GM12878 (cell line): ENCODE data around the gene AKT3. TPM values are rescaled to one million over a fixed set of nuclear protein-coding genes. Genes with fewer than 3 reads are reported as not detected.

Experiments used
- ATAC-seq: fragments of 200-7000 bp; cut with Tn5 transposase; 3 replicates; pipeline ENCODE4 v1.9.1; 2020; ENCODE audit warnings: mild to moderate bottlenecking, moderate library complexity
- Bru-seq: library from RNA; stranded (reverse); fragments of 400-500 nt; gene quantifications from one replicate; lab custom pipeline; 2021; lab: Mats Ljungman, UMichigan
- BruChase-seq, 2 experiments: library from RNA; stranded (reverse); fragments of 400-500 nt; gene quantifications; one replicate each; lab custom pipeline; 2021; lab: Mats Ljungman, UMichigan
- BruUV-seq: library from RNA; stranded (reverse); fragments of 400-500 nt; replicated peaks from 2 replicates; lab custom pipeline; 2021; lab: Mats Ljungman, UMichigan
- CTCF ChIA-PET: fragments of 300-600 bp; sonication (Branson Sonifier 250); formaldehyde crosslinking; extraction: SDS; loops from one replicate; lab custom pipeline; 2021; ENCODE audit warnings: inconsistent platforms; lab: Yijun Ruan, JAX
- POLR2A ChIA-PET: fragments of 350-600 bp; formaldehyde crosslinking; extraction: SDS; loops from one replicate; lab custom pipeline; 2021; ENCODE audit warnings: inconsistent platforms; lab: Charles Lee
- RAD21 ChIA-PET: fragments of 300-600 bp; sonication (Branson Sonifier 250); formaldehyde crosslinking; loops from one replicate; lab custom pipeline; 2023; ENCODE audit warnings: antibody characterized with exemption; ENCODE audit not compliant: unreplicated experiment; lab: Charles Lee
- SMC1A ChIA-PET: fragments of 300-600 bp; sonication (Branson Sonifier 250); formaldehyde crosslinking; loops from one replicate; lab custom pipeline; 2023; ENCODE audit not compliant: unreplicated experiment, uncharacterized antibody; lab: Charles Lee
- DNase-seq: peaks from one replicate; pipeline ENCODE4 v3.0.0-alpha.2; 2011; ENCODE audit warnings: low read depth, low spot score
- FAIRE-seq: peaks from 3 replicates; lab custom pipeline; 2011; peaks lifted over from hg19 to GRCh38; lab: Jason Lieb, UNC
- H2AFZ ChIP-seq: 2 replicates; pipeline ENCODE4 v1.6.0; 2011; ENCODE audit warnings: low read depth, low read length, control low read depth; ENCODE audit not compliant: control insufficient read depth
- H3K27ac ChIP-seq: 2 replicates; pipeline ENCODE4 v1.5.1; 2011; ENCODE audit warnings: control low read depth; ENCODE audit not compliant: control insufficient read depth, insufficient read depth
- H3K27me3 ChIP-seq, 2 experiments: replicated peaks in 1 of 2; 2 replicates each; pipeline versions ENCODE4 v1.6.0 to v1.6.1; 2011; ENCODE audit warnings: low read length in 1 of 2; ENCODE audit not compliant: control insufficient read depth in 2 of 2, insufficient read depth in 2 of 2
- H3K36me3 ChIP-seq, 2 experiments: 2 replicates each; pipeline ENCODE4 v1.5.1; 2011; ENCODE audit warnings: low read length in 1 of 2; ENCODE audit not compliant: control insufficient read depth in 2 of 2, insufficient read depth in 2 of 2
- H3K4me1 ChIP-seq: 2 replicates; pipeline ENCODE4 v1.6.1; 2011; ENCODE audit warnings: mild to moderate bottlenecking, low read length, moderate library complexity, mixed read lengths; ENCODE audit not compliant: control insufficient read depth, insufficient read depth
- H3K4me2 ChIP-seq: 2 replicates; pipeline ENCODE4 v1.6.0; 2011; ENCODE audit warnings: control low read depth; ENCODE audit not compliant: control insufficient read depth, insufficient read depth
- H3K4me3 ChIP-seq: fragments of 200-600 bp; sonication (generic); 2 replicates; pipeline ENCODE4 v1.5.1; 2016
- H3K79me2 ChIP-seq: 2 replicates; pipeline ENCODE4 v1.6.0; 2011; ENCODE audit warnings: low read length; ENCODE audit not compliant: control insufficient read depth, insufficient read depth
- H3K9ac ChIP-seq: 2 replicates; pipeline ENCODE4 v1.8.0; 2011; ENCODE audit warnings: low read length, control low read depth, mixed read lengths; ENCODE audit not compliant: control insufficient read depth, insufficient read depth
- H3K9me3 ChIP-seq: replicated peaks from 3 replicates; pipeline ENCODE4 v1.5.1; 2011; ENCODE audit warnings: mild to moderate bottlenecking, low read length; ENCODE audit not compliant: control insufficient read depth, insufficient read depth
- H4K20me1 ChIP-seq: 2 replicates; pipeline ENCODE4 v1.6.0; 2011; ENCODE audit not compliant: control insufficient read depth, insufficient read depth
- CHD1 ChIP-seq: IDR thresholded peaks from 2 replicates; pipeline ENCODE4 v1.6.1; 2012; ENCODE audit warnings: low read depth, low read length, improper control_type of control experiment
- IKZF1 ChIP-seq: fragments of 450-650 bp; conservative IDR thresholded peaks from 2 replicates; pipeline ENCODE4 v1.6.1; 2017; ENCODE audit warnings: antibody characterized with exemption, mild to moderate bottlenecking
- MYB ChIP-seq: fragments of 150-350 bp; IDR thresholded peaks from 2 replicates; pipeline ENCODE4 v1.6.1; 2014; ENCODE audit warnings: mild to moderate bottlenecking, low read depth, low read length, borderline replicate concordance
- SIX5 ChIP-seq: IDR thresholded peaks from 2 replicates; pipeline ENCODE4 v1.6.1; 2011; ENCODE audit warnings: mild to moderate bottlenecking, low read depth, low read length, moderate library complexity; ENCODE audit not compliant: severe bottlenecking
- SP1 ChIP-seq: IDR thresholded peaks from one replicate; pipeline ENCODE4 v1.6.1; 2011; ENCODE audit warnings: low read depth, low read length
- TARDBP ChIP-seq: IDR thresholded peaks from 2 replicates; pipeline ENCODE4 v1.6.1; 2016; ENCODE audit warnings: borderline replicate concordance
- WGBS: methylation state at CpG from one replicate; pipeline ENCODE4 v1.1.6; 2016; ENCODE audit warnings: low lambda C conversion rate; ENCODE audit not compliant: insufficient replicate concordance, insufficient coverage; ENCODE audit errors: missing lambda C conversion rate; 5-methylcytosine and 5-hydroxymethylcytosine counted together
- in situ Hi-C: fragments of 300-500 bp; cut with MboI; formaldehyde crosslinking; loops from 9 replicates; pipeline ENCODE4 v1.14.3; 2018; ENCODE audit warnings: mixed read lengths
- intact Hi-C: fragments of 100-400 bp; cut with micrococcal nuclease; formaldehyde crosslinking; loops from one replicate; pipeline ENCODE4 v1.14.2; 2022; ENCODE audit not compliant: unreplicated experiment
- long read RNA-seq, 2 experiments: library from polyadenylated mRNA; unstranded; transcript quantifications; one replicate each; pipeline ENCODE4 v2.0.0, GENCODE V29; 2019 to 2020
- polyA minus RNA-seq, 3 experiments: library from RNA; depleted of rRNA, polyadenylated mRNA; stranded (reverse); fragments of >200 nt; gene quantifications; 2 replicates each; pipeline ENCODE4 v1.2.3, GENCODE V29; 2011
- polyA plus RNA-seq, 11 experiments: library from polyadenylated mRNA; depleted of rRNA in 4 of 11; unstranded in 6 of 11; stranded (reverse) in 5 of 11; fragments of >200 nt; fragmentation: Nextera tagmentation in 4 of 11; fragmentation: Illumina TruSeq in 1 of 11; extraction: Ambion mirVana in 4 of 11; extraction: Trizol in 1 of 11; gene quantifications; 1 replicate in 1 of 11; 2 replicates in 10 of 11; pipeline versions ENCODE4 v1.2.1 to v1.2.3, GENCODE V29; 2011 to 2016; ENCODE audit warnings: inconsistent platforms in 2 of 11, missing spikeins in 2 of 11, low read depth in 1 of 11
- total RNA-seq, 4 experiments: library from RNA; depleted of rRNA in 3 of 4; stranded (reverse); fragments of >200 nt in 3 of 4; fragmentation: Illumina TruSeq in 1 of 4; extraction: Trizol in 1 of 4; gene quantifications; 2 replicates each; pipeline versions ENCODE4 v1.2.1 to v1.2.3, GENCODE V29; 2013 to 2021
- TF ChIP-seq, protein P1 (sequence below): IDR thresholded peaks from 2 replicates; pipeline ENCODE4 v1.6.1; 2012; ENCODE audit warnings: mild to moderate bottlenecking, low read depth, low read length
- TF ChIP-seq, protein P2 (sequence below): fragments of 450-650 bp; formaldehyde crosslinking; IDR thresholded peaks from 2 replicates; pipeline ENCODE4 v1.4.0; 2022; ENCODE audit warnings: mild to moderate bottlenecking, moderate library complexity

The AKT3 gene
- 2.0 and 2.6 TPM in 2 replicates for total RNA-seq (2013; cell fraction: nucleolus; rRNA removed)
- 0.11 and 0.34 TPM in 2 replicates for total RNA-seq (2014; rRNA removed)
- 0.27 and 0.32 TPM in 2 replicates for total RNA-seq (2014; rRNA removed; fragmentation: Illumina TruSeq; extraction: Trizol)
- 0.27 and 0.44 TPM in 2 replicates for total RNA-seq (2021)
- 2.1 TPM for polyA plus RNA-seq (2011; ENCODE audit: low read depth)
- polyA plus RNA-seq (2011; rRNA removed) = 0.48 and 0.63 TPM in 2 replicates
- 0.16 and 0.17 TPM in 2 replicates for polyA plus RNA-seq (2011; cell fraction: cytosol; rRNA removed)
- 0.61 and 0.70 TPM in 2 replicates for polyA plus RNA-seq (2011; cell fraction: nucleus; rRNA removed)
- 2.5 and 4.6 TPM in 2 replicates for polyA plus RNA-seq (2012)
- 0.10 and 0.56 TPM in 2 replicates for polyA plus RNA-seq (2014; fragmentation: Illumina TruSeq; extraction: Trizol)
- polyA plus RNA-seq (2014; fragmentation: Nextera tagmentation; extraction: Ambion mirVana) = under 1 TPM; 0.03 to 0.04 TPM
- polyA plus RNA-seq (2014; rRNA removed) = 0.05 and 0.09 TPM in 2 replicates
- under 1 TPM; 0.09 to 0.11 TPM for polyA plus RNA-seq (2016; fragmentation: Nextera tagmentation; extraction: Ambion mirVana)
- polyA minus RNA-seq (2011; rRNA and poly(A)+ RNA removed) = 0.98 and 1.0 TPM in 2 replicates
- polyA minus RNA-seq (2011; cell fraction: cytosol; rRNA and poly(A)+ RNA removed) = 0.21 TPM in 1 of 2 replicates, not detected in the other
- polyA minus RNA-seq (2011; cell fraction: nucleus; rRNA and poly(A)+ RNA removed) = 0.73 and 0.86 TPM in 2 replicates
- percentile 50 among the genes with signal in this experiment for Bru-seq, nascent RNA
- BruChase-seq, experiment 1, labeled RNA remaining after a 6-hour chase = percentile 54 among the genes with signal in this experiment
- percentile 57 among the genes with signal in this experiment for BruChase-seq, experiment 2, labeled RNA remaining after a 2-hour chase
- long read RNA-seq, experiment 1 = 0 reads
- long read RNA-seq, experiment 2, partial matches to known transcripts = 0 of 1 reads
- long read RNA-seq, experiment 2, other reads (novel, unspliced or antisense) = 1 of 1 reads

DNA sequence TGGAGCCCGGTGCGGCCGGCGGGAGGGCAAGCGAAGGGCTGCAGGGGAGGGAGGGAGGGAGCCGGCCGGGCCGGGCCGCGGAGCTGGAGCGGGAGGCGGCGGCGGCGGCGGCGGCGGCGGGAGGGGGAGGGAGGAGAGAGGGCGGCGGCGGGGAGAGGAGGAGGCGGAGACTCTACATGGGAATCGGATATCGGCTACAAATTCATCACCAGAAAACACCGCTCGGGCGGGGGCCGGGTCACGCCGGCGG, at the start of gene AKT3:
Gene AKT3, minus strand, starts transcription at position 42 of the 250 bp plus-strand sequence. CDS start 7,073 bp downstream, outside the sequence.
- FAIRE-seq (no peak), ATAC-seq (peak; percentile 83), DNase-seq (no peak)
- RAD21 ChIA-PET = no interaction called here
- no TSS peak for BruUV-seq
- peak within 1 kb of the TSS; percentile 75 for H3K4me3 ChIP-seq
- H2AFZ ChIP-seq = peak within 1 kb of the TSS; percentile 70
- WGBS = no CpG with 5 or more reads among the region's 32 CpGs
- no peaks in the 10 kb centered on the region; the same call in 1 of the 2 replicates for H3K79me2 ChIP-seq
- TF ChIP-seq, protein P1, sequence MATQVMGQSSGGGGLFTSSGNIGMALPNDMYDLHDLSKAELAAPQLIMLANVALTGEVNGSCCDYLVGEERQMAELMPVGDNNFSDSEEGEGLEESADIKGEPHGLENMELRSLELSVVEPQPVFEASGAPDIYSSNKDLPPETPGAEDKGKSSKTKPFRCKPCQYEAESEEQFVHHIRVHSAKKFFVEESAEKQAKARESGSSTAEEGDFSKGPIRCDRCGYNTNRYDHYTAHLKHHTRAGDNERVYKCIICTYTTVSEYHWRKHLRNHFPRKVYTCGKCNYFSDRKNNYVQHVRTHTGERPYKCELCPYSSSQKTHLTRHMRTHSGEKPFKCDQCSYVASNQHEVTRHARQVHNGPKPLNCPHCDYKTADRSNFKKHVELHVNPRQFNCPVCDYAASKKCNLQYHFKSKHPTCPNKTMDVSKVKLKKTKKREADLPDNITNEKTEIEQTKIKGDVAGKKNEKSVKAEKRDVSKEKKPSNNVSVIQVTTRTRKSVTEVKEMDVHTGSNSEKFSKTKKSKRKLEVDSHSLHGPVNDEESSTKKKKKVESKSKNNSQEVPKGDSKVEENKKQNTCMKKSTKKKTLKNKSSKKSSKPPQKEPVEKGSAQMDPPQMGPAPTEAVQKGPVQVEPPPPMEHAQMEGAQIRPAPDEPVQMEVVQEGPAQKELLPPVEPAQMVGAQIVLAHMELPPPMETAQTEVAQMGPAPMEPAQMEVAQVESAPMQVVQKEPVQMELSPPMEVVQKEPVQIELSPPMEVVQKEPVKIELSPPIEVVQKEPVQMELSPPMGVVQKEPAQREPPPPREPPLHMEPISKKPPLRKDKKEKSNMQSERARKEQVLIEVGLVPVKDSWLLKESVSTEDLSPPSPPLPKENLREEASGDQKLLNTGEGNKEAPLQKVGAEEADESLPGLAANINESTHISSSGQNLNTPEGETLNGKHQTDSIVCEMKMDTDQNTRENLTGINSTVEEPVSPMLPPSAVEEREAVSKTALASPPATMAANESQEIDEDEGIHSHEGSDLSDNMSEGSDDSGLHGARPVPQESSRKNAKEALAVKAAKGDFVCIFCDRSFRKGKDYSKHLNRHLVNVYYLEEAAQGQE = no peak
- TF ChIP-seq, protein P2, sequence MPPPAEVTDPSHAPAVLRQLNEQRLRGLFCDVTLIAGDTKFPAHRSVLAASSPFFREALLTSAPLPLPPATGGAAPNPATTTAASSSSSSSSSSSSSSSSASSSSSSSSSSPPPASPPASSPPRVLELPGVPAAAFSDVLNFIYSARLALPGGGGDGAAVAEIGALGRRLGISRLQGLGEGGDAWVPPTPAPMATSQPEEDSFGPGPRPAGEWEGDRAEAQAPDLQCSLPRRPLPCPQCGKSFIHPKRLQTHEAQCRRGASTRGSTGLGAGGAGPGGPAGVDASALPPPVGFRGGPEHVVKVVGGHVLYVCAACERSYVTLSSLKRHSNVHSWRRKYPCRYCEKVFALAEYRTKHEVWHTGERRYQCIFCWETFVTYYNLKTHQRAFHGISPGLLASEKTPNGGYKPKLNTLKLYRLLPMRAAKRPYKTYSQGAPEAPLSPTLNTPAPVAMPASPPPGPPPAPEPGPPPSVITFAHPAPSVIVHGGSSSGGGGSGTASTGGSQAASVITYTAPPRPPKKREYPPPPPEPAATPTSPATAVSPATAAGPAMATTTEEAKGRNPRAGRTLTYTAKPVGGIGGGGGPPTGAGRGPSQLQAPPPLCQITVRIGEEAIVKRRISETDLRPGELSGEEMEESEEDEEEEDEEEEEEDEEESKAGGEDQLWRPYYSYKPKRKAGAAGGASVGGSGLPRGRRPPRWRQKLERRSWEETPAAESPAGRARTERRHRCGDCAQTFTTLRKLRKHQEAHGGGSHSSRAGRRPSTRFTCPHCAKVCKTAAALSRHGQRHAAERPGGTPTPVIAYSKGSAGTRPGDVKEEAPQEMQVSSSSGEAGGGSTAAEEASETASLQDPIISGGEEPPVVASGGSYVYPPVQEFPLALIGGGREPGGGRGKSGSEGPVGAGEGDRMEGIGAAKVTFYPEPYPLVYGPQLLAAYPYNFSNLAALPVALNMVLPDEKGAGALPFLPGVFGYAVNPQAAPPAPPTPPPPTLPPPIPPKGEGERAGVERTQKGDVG (CRISPR knock-in tag) = no peak
- no peak for TF ChIP-seq CHD1
- no peak for TF ChIP-seq MYB
- no peak for TF ChIP-seq SP1
- TF ChIP-seq IKZF1 = no peak
- TF ChIP-seq TARDBP = no peak
- TF ChIP-seq SIX5 = no peak
- POLR2A ChIA-PET = no interaction called here
- CTCF ChIA-PET = no interaction called here
- intact Hi-C loops = no loop called here
- in situ Hi-C loops = no loop called here
- H3K27me3 ChIP-seq = no peaks in the 10 kb centered on the region; a peak in 1 of 4 replicates
- H4K20me1 ChIP-seq = no peaks in the 10 kb centered on the region
- 0 out of 2 replicates have a peak, but pooled peaks cover 7% of the 10 kb centered on the region for H3K4me1 ChIP-seq
- H3K9me3 ChIP-seq = no peaks in the 10 kb centered on the region
- H3K27ac ChIP-seq = peak within 1 kb of the TSS; percentile 54
- peak within 1 kb of the TSS; percentile 81 for H3K4me2 ChIP-seq
- peak within 1 kb of the TSS; percentile 53 for H3K9ac ChIP-seq
- SMC1A ChIA-PET = no interaction called here
- H3K36me3 ChIP-seq = no peaks in the 10 kb centered on the region
